Gastrocnemius medialis (tissue), 4 donors: ENCODE data around the gene ADD1. TPM values are rescaled to one million over a fixed set of nuclear protein-coding genes. Genes with fewer than 3 reads are reported as not detected.
A peak's percentile ranks its signal among the peaks of the same experiment; 100 is the strongest.

Experiments
- ATAC-seq, 2 donors: fragments of 150-250 bp; one replicate each; pipeline ENCODE4 v1.9.1; 2016
- DNase-seq, 2 donors: peaks; one replicate each; pipeline ENCODE4 v3.0.0-alpha.2; 2019
- H3K27ac ChIP-seq, 4 donors: fragments of 200-600 bp; sonication (generic); 1 replicate in 1 of 4; 2 replicates in 3 of 4; pipeline ENCODE4 v1.5.1; 2016 to 2018; ENCODE audit warnings: mild to moderate bottlenecking in 2 of 4, moderate library complexity in 1 of 4
- H3K27me3 ChIP-seq, 3 donors: fragments of 200-600 bp; sonication (generic) in 2 of 3; 1 replicate in 1 of 3; 2 replicates in 2 of 3; pipeline versions ENCODE4 v1.5.1 to v1.6.0; 2016 to 2019; ENCODE audit warnings: mild to moderate bottlenecking in 1 of 3, moderate library complexity in 1 of 3
- H3K36me3 ChIP-seq, 2 donors: fragments of 200-600 bp; sonication (generic) in 1 of 2; one replicate each; pipeline ENCODE4 v1.5.1; 2017 to 2018
- H3K4me1 ChIP-seq, 2 donors: fragments of 200-600 bp; sonication (generic) in 1 of 2; one replicate each; pipeline ENCODE4 v1.5.1; 2016 to 2017; ENCODE audit warnings: mild to moderate bottlenecking in 2 of 2
- H3K4me3 ChIP-seq, 4 donors: fragments of 200-600 bp; sonication (generic) in 3 of 4; 1 replicate in 1 of 4; 2 replicates in 3 of 4; pipeline ENCODE4 v1.5.1; 2016 to 2019; ENCODE audit warnings: mild to moderate bottlenecking in 2 of 4
- H3K9me3 ChIP-seq, 3 donors: fragments of 200-600 bp; sonication (generic) in 2 of 3; 1 replicate in 1 of 3; 2 replicates in 2 of 3; pipeline ENCODE4 v1.5.1; 2016 to 2019
- CTCF ChIP-seq, 5 experiments: fragments of 450-650 bp in 3 of 5; fragments of 200-600 bp in 2 of 5; sonication (generic) in 2 of 5; IDR thresholded peaks in 4 of 5; conservative IDR thresholded peaks in 1 of 5; 1 replicate in 4 of 5; 2 replicates in 1 of 5; pipeline ENCODE4 v1.5.1; 2016 to 2019; ENCODE audit warnings: antibody characterized with exemption in 5 of 5, mild to moderate bottlenecking in 3 of 5, moderate library complexity in 3 of 5
- POLR2A ChIP-seq, 2 donors: fragments of 450-650 bp; IDR thresholded peaks; one replicate each; pipeline ENCODE4 v1.6.1; 2017; ENCODE audit warnings: antibody characterized with exemption in 2 of 2, mild to moderate bottlenecking in 2 of 2, moderate library complexity in 2 of 2
- in situ Hi-C, 4 donors: fragments of 200-750 bp; cut with MboI; loops; one replicate each; pipeline versions ENCODE4 v1.15.0 to v1.8.0; 2017; ENCODE audit warnings: low sequenced_read_pairs in 4 of 4
- intact Hi-C: fragments of 100-400 bp; cut with DNase I; formaldehyde crosslinking; loops from one replicate; pipeline ENCODE4 v1.15.1; 2023; ENCODE audit warnings: low total_unique reads
- total RNA-seq, 4 donors: library from RNA; depleted of rRNA; stranded (reverse); fragments of >200 nt; gene quantifications; one replicate each; pipeline versions ENCODE4 v1.1.0 to v1.2.3, GENCODE V29; 2016

ADD1 gene
- total RNA-seq, 4 donors from 2014 or later = 144 to 255 (median 178) TPM

GRCh38 chr4:2934077-2934812 lies 90.6 kb downstream of the ADD1 start:
- Histone ChIP-seq H3K27ac (peak overlapping the region; percentile 86 to 98 (median 94)), H3K27me3 (no peaks in the 10 kb centered on the region), H3K4me3 (peak overlapping the region; percentile 75 to 98 (median 94)), H3K36me3 (peaks cover 0 to 20% of the 10 kb centered on the region in 2 donors), H3K9me3 (no peaks in the 10 kb centered on the region), H3K4me1 (peaks cover 29 to 30% of the 10 kb centered on the region in 2 donors)
- in situ Hi-C loops = loop anchor here in 1 of 4 donors (25.0 kb wide), 1 partner anchor 172 kb away; the partner anchor contains the start of gene TNIP2
- no peak for TF ChIP-seq CTCF (IDR thresholded peaks at IDR 0.05 in 4 of 5, conservative IDR thresholded peaks at IDR 0.05 in 1 of 5)
- TF ChIP-seq POLR2A (IDR thresholded peaks at IDR 0.05) = peak in 1 of 2 donors; percentile 7
- peak in 1 of 2 donors; percentile 70 for DNase-seq
- intact Hi-C loops = loop anchor here (1.0 to 2.0 kb wide), 4 partner anchors 29 to 177 kb away; partner anchors contain the start of genes ADD1, GRK4, NOP14 and TNIP2
- peak in 1 of 2 donors; percentile 11 for ATAC-seq

GRCh38 chr4:2934813-2935761 lies 91.4 kb downstream of the ADD1 start:
- peak; percentile 89 to 92 for DNase-seq
- Histone ChIP-seq H3K27ac (peak overlapping the region; percentile 86 to 98 (median 94)), H3K4me3 (peak overlapping the region; percentile 75 to 98 (median 94)), H3K9me3 (no peaks in the 10 kb centered on the region), H3K36me3 (peaks cover 0 to 20% of the 10 kb centered on the region in 2 donors), H3K27me3 (no peaks in the 10 kb centered on the region), H3K4me1 (peaks cover 29 to 30% of the 10 kb centered on the region in 2 donors)
- intact Hi-C loops = loop anchor here (1.0 to 2.0 kb wide), 4 partner anchors 28 to 178 kb away; partner anchors contain the start of genes ADD1, GRK4, NOP14 and TNIP2
- ATAC-seq = peak; percentile 77 to 83
- TF ChIP-seq CTCF (IDR thresholded peaks at IDR 0.05 in 4 of 5, conservative IDR thresholded peaks at IDR 0.05 in 1 of 5) (no peak), POLR2A (IDR thresholded peaks at IDR 0.05) (peak; percentile 90 to 95)
- in situ Hi-C loops = loop anchor here in 1 of 4 donors (25.0 kb wide), 1 partner anchor 173 kb away; the partner anchor contains the start of gene TNIP2

GRCh38 chr4:2935762-2936743 lies 92.4 kb downstream of the ADD1 start:
- in situ Hi-C loops = loop anchor here in 1 of 4 donors (25.0 kb wide), 1 partner anchor 174 kb away; the partner anchor contains the start of gene TNIP2

More at GRCh38 chr4:2935762-2936743, 92.4 kb downstream of the ADD1 start:
- TF ChIP-seq POLR2A (IDR thresholded peaks at IDR 0.05) (no peak), CTCF (IDR thresholded peaks at IDR 0.05 in 4 of 5, conservative IDR thresholded peaks at IDR 0.05 in 1 of 5) (no peak)
- intact Hi-C loops = loop anchor here (2.0 kb wide), 3 partner anchors 93 to 179 kb away; partner anchors contain the start of genes ADD1 and TNIP2
- ATAC-seq (peak in 1 of 2 donors; percentile 15), DNase-seq (peak in 1 of 2 donors; percentile 50)
- peak overlapping the region; percentile 86 to 98 (median 94) for H3K27ac ChIP-seq
- H3K4me3 ChIP-seq = peak overlapping the region; percentile 75 to 98 (median 94)
- peaks cover 24 to 29% of the 10 kb centered on the region in 2 donors for H3K4me1 ChIP-seq
- no peaks in the 10 kb centered on the region for H3K9me3 ChIP-seq
- peaks cover 0 to 30% of the 10 kb centered on the region in 2 donors for H3K36me3 ChIP-seq
- H3K27me3 ChIP-seq = no peaks in the 10 kb centered on the region
